ENCODE data around the gene RPS16. TPM values are rescaled to one million over a fixed set of nuclear protein-coding genes. Genes with fewer than 3 reads are reported as not detected.

The RPS16 gene
- total and polyA plus RNA-seq, 2 experiments from 2014 or later: 207 to 1,901 TPM

DNA sequence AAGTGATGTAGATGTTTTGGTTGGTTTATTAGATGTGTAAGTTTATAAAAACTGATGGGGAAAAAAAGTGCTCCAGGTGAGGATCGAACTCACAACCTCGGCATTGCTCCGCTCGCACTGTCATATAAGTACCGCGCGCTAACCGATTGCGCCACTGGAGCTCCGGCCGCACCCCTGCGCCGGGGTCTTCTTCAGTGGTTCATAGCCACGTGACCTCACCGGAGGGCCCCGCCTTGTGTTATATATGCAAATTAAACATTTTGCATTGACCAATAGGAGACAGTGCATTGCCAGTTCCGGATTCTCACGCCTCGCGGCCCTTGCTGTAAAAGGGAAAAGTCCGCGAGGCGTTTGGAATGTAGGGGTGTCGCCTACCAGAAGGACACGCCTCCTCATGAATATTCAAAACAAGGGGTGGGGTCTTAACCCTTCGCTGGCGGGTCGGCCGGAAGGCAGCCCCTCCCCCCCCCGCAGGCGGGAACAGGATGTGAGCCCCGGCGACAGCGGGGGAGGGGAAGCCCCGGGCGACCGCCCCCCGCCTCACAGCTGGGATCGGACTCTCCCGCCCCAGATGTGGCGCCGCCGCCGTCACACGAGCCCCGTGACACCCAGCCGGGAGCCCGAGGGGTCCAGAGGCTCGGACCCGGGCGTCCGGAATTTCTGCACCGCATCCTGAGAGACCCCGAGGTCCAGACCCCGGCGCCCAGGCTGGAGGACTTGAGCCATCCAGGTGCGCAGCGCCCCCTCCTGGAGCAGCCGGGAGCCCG lies 23.5 kb downstream of the RPS16 start, which contains the start of gene PLEKHG2 (continued):
- TF ChIP-seq, protein P1, sequence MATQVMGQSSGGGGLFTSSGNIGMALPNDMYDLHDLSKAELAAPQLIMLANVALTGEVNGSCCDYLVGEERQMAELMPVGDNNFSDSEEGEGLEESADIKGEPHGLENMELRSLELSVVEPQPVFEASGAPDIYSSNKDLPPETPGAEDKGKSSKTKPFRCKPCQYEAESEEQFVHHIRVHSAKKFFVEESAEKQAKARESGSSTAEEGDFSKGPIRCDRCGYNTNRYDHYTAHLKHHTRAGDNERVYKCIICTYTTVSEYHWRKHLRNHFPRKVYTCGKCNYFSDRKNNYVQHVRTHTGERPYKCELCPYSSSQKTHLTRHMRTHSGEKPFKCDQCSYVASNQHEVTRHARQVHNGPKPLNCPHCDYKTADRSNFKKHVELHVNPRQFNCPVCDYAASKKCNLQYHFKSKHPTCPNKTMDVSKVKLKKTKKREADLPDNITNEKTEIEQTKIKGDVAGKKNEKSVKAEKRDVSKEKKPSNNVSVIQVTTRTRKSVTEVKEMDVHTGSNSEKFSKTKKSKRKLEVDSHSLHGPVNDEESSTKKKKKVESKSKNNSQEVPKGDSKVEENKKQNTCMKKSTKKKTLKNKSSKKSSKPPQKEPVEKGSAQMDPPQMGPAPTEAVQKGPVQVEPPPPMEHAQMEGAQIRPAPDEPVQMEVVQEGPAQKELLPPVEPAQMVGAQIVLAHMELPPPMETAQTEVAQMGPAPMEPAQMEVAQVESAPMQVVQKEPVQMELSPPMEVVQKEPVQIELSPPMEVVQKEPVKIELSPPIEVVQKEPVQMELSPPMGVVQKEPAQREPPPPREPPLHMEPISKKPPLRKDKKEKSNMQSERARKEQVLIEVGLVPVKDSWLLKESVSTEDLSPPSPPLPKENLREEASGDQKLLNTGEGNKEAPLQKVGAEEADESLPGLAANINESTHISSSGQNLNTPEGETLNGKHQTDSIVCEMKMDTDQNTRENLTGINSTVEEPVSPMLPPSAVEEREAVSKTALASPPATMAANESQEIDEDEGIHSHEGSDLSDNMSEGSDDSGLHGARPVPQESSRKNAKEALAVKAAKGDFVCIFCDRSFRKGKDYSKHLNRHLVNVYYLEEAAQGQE (IDR thresholded peaks at IDR 0.05; ENCODE audit: unreplicated experiment): no peak
- TF ChIP-seq NANOG (IDR thresholded peaks at IDR 0.05; ENCODE audit: borderline replicate concordance) (no peak), ZNF114 (CRISPR knock-in tag; IDR thresholded peaks at IDR 0.05) (0 out of 2 replicates have a peak, but pooled peaks have one; percentile 17), ZNF331 (CRISPR knock-in tag; IDR thresholded peaks at IDR 0.05; ENCODE audit: low read depth) (no peak), CREB1 (CRISPR knock-in tag; IDR thresholded peaks at IDR 0.05; ENCODE audit: low read depth) (peak; percentile 85)
- TF ChIP-seq, protein P2, sequence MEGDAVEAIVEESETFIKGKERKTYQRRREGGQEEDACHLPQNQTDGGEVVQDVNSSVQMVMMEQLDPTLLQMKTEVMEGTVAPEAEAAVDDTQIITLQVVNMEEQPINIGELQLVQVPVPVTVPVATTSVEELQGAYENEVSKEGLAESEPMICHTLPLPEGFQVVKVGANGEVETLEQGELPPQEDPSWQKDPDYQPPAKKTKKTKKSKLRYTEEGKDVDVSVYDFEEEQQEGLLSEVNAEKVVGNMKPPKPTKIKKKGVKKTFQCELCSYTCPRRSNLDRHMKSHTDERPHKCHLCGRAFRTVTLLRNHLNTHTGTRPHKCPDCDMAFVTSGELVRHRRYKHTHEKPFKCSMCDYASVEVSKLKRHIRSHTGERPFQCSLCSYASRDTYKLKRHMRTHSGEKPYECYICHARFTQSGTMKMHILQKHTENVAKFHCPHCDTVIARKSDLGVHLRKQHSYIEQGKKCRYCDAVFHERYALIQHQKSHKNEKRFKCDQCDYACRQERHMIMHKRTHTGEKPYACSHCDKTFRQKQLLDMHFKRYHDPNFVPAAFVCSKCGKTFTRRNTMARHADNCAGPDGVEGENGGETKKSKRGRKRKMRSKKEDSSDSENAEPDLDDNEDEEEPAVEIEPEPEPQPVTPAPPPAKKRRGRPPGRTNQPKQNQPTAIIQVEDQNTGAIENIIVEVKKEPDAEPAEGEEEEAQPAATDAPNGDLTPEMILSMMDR (conservative IDR thresholded peaks at IDR 0.05; ENCODE audit: low read depth in 2 of 2): peak; percentile 78 to 84; a peak in 3 of 4 replicates
- TF ChIP-seq, protein P3, sequence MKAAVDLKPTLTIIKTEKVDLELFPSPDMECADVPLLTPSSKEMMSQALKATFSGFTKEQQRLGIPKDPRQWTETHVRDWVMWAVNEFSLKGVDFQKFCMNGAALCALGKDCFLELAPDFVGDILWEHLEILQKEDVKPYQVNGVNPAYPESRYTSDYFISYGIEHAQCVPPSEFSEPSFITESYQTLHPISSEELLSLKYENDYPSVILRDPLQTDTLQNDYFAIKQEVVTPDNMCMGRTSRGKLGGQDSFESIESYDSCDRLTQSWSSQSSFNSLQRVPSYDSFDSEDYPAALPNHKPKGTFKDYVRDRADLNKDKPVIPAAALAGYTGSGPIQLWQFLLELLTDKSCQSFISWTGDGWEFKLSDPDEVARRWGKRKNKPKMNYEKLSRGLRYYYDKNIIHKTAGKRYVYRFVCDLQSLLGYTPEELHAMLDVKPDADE (IDR thresholded peaks at IDR 0.05): no peak

DNA sequence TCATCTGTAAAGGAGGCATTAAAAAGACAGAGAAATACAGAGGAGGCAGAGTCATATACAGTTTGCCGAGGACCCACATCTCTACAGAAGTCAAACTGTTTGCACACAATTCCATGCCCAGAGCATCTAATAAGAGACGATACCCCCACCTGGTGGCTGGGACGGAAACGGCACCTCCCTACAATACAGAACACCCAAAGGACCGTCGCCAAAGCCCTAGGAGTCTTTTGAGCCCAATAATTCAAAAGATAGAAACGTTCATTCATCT lies 24.0 kb downstream of the RPS16 start:
- TF ChIP-seq EZH2phosphoT487 (IDR thresholded peaks at IDR 0.05; ENCODE audit: unreplicated experiment): no peak
- TF ChIP-seq, protein P2 (conservative IDR thresholded peaks at IDR 0.05; ENCODE audit: low read depth in 2 of 2): peak; percentile 91 to 100
- H3K9me3 Mint-ChIP-seq: peaks cover 4% of the 10 kb centered on the region; the same call in 2 of the 3 replicates
- Histone ChIP-seq H3F3A (replicated peaks; ENCODE audit: low read depth) (peaks cover 36% of the 10 kb centered on the region), H3K79me2 (replicated peaks; ENCODE audit: insufficient read depth) (peaks cover 38% of the 10 kb centered on the region), H3K4me2 (peak overlapping the region; percentile 91), H3K9me2 (ENCODE audit: insufficient read depth) (no peaks in the 10 kb centered on the region), H3K4me3 (peak overlapping the region; percentile 99), H4K20me1 (replicated peaks; ENCODE audit: insufficient read depth) (peaks cover 18% of the 10 kb centered on the region; the same call in 1 of the 2 replicates), H3K27ac (ENCODE audit: low read depth) (peak overlapping the region; percentile 75; the same call in 1 of the 2 replicates), H3K4me1 (ENCODE audit: insufficient read depth) (peaks cover 41% of the 10 kb centered on the region), H3K36me3 (ENCODE audit: insufficient read depth) (no peaks in the 10 kb centered on the region), H3K27me3 (ENCODE audit: insufficient read depth) (no peaks in the 10 kb centered on the region), H2AFZ (no peak overlapping the region)
- peaks cover 48% of the 10 kb centered on the region for H3K4me1 Mint-ChIP-seq
- peaks cover 44% of the 10 kb centered on the region for H3K27me3 Mint-ChIP-seq (ENCODE audit: insufficient read depth, low read depth, poor library complexity)
- ATAC-seq (peak; percentile 14), DNase-seq (ENCODE audit: low spot score) (peak; percentile 97)
- H3K27ac Mint-ChIP-seq: peak overlapping the region; percentile 96
- peaks cover 32% of the 10 kb centered on the region for H3K36me3 Mint-ChIP-seq (ENCODE audit: low read depth)
- peak overlapping the region; percentile 94 for H3K4me3 Mint-ChIP-seq

Data from GM23338 (cell line).